TTC549 (cell line): ENCODE results near the gene RABEPK.
"Not testable (repeated sequence)": the region's sequence is repeated elsewhere in the genome, so short reads cannot be mapped to it uniquely, and the experiment has no call there.

ENCODE experiments used
- FAIRE-seq: peaks from 2 replicates; lab custom pipeline; 2012; peaks lifted over from hg19 to GRCh38; lab: Jason Lieb, UNC

The RABEPK gene, protein sequence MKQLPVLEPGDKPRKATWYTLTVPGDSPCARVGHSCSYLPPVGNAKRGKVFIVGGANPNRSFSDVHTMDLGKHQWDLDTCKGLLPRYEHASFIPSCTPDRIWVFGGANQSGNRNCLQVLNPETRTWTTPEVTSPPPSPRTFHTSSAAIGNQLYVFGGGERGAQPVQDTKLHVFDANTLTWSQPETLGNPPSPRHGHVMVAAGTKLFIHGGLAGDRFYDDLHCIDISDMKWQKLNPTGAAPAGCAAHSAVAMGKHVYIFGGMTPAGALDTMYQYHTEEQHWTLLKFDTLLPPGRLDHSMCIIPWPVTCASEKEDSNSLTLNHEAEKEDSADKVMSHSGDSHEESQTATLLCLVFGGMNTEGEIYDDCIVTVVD

DNA sequence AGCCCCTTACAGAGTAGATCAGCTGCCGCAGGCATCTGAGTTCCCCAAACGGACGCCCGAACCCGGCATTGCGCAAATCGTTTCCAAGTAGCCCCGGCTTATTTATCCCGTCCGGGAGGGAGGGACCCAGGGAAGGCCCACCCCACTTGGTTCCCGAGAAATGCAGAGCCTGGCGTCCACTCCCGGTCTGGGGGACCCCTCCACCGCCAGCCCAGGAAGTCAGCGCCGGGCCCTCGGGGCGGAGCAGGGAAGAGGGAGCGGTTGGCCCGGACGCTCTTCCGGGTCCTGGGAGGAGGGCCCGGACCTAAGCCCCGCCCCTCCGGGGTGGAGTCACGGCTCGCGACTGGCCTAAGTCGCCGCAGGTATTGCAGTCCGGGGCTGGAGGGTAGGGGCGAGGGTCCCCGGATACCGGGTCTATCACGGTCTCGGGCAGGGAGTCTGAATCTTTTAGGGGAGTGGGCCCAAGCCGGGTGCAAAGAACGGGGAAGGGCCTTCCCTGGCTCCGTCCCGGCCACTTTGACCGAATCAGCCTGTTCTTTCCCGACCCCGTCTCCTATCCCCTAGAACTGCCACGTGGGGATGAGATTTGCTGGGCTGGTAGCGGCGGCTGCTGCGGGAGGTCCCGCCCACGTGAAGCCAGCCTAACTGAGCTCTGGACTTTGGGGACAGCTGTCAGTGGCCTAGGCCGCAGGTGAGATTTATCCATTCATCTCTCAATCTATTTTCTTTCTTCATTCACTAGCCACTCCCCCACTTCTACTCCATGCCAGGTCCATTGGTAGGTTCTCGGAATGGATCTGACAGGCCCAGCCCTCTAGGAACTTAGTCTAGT is at the start of gene RABEPK:
Gene RABEPK (plus strand): TSS at position 327 of the 832 bp plus-strand sequence. CDS start 2,472 bp downstream, outside the sequence.
- no peak for FAIRE-seq

DNA sequence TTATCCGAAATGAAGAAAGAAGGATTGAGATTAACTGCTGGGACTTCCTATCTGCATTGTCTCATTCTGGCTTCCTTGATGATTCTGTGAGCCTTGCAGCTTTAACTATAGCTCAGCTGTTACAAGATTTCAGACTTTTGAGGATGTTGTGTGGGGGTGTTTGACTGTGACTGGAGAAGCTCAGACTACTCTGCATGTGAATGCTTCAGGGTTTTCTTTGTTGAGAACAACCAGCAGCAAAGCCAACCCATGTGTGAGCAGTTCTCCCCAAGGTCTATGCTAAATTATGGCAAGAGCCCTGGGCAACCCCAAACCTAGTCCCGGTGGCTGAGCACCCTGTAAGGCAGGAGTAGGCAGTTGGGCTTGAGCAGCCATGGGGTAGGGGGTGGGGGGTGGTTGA is 48.6 kb upstream of the RABEPK start:
- no peak for FAIRE-seq

DNA sequence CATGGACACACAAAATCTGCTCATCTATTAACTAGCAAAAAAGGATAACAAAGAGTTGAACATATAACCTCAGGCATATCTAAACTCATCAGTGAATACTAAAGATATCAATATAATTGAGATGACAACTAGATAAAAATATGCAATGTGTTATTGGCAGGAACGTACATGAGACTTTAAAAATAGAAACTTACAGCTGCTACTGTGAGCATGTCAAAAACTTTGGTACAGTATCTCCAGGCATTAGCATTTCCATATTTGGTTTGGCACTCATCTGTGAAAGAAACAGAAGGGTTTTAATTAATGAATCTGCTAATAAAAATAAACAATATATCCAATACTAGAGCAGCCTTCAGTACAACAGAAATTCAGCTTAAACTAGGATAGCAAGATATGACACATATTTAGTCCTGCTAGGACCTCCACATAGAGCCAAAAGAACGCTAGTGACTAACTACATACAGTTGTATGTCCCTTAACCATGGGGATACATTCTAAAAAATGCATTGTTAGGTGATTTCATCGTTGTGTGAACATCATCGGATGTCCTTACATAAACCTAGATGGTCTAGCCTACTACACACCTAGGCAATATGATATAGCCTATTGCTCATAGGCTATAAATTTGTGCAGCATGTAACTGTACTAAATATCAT is 46.5 kb upstream of the RABEPK start:
- no peak for FAIRE-seq

DNA sequence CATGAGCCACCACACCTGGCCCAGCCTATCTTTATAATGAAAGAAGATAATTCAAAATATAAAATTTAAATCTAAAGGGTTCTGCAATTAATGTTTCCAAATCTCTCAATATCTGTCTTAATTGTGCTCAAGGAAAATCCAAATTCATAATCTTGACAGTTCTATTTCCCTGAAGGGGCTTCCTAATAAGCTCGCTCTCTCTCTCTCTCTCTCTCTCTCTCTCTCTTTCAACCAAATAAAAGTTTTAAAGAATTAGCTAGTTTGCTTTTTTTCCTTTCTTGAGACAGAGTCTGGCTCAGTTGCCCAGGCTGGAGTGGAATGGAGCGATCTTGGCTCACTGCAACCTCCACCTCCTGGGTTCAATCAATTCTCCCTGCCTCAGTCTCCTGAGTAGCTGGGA is 43.8 kb upstream of the RABEPK start:
- no peak for FAIRE-seq

DNA sequence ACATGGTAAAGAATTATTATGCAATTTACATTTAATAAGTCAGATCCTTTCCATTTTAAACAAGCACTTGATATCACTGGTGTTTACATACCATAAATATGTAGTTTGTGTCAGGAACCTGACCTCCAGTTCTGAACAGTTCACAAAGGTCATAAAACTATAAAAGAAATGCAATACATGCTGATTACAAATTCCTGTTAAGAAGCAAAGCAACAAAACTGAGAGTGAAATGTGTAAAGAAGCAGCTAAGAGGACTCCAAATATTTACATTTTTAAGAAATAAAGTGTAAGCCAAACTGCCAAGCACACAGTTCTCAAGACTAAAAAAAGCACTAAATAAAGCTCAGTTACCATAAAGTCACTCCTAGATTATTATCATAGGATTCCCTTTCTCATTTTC is 39.6 kb upstream of the RABEPK start:
- FAIRE-seq, result no peak

DNA sequence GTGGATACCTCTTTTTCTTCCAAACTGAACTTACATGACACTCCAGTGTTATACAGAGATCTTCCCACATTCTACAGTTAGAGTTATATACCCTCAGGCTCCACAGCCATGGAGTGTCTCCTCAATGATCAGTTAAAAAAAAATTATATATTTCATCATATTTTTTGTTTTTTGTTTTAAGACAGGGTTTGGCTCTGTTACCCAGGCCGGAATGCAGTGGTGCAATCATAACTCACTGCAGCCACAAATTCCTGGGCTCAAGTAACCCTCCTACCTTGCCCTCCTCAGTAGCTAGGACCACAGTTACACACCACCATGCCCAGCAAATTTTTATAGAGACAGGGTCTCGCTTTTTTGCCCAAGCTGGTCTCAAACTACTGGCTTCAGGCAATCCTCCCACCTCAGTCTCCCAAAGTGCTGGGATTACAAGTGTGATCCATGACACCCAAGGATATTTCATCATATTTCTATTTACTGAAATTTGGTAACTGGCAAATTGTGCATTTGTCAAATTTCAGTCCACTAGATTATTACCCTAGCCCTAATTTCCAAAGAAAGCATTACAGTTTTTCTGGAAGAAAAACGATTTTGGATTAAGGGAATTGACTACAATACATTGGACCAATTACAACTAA is 38.9 kb upstream of the RABEPK start:
- no peak for FAIRE-seq

DNA sequence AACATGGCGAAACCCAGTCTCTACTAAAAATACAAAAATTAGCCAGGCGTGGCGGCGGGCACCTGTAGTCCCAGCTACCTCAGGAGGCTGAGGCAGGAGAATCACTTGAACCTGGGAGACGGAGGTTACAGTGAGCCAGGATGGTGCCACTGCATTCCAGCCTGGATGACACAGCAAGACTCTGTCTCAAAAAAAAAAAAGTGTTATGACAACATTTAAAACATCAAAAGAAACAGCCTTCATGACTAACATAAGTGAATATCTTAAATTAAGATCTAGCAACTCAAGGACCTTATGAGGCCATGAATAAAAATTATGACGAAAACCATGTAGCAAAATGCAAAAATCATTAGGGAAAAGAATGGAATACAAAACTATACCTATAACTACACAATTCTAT is 37.5 kb upstream of the RABEPK start:
- not testable (repeated sequence) for FAIRE-seq

DNA sequence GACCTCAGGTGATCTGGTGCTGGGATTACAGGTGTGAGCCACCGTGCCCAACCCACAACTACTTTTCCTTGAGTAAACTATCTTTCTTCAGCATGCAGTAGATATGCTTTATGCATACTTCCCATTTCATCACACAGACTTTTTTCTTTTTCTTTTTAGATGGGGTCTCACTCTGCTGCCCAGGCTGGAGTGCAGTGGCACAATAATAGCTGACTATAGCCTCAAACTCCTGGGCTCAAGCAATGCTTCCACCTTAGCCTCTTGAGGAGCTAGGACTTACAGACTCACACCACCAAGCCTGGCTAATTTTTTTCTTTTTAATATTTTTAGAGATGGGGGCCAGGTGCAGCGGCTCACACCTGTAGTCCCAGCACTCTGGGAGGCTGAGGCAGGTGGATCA is 33.6 kb upstream of the RABEPK start:
- FAIRE-seq, result no peak

DNA sequence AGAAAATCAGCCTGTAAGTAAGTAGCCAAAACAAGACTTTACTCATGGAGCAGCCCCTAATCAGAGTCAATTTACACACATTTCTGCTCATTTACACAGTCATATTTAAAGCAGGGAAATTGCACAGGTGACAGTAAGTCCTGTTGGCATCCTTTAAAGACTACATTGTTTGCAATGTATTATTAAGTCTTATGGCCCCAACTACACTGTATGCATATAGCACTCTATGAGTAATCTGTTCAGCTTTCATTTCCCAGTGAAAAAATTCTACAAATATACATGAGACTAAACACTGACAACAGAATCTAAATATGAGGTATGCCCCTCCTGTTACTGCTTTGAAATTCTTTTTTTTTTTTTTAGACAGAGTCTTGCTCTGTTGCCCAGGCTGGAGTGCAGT is 30.4 kb upstream of the RABEPK start:
- FAIRE-seq, result no peak

DNA sequence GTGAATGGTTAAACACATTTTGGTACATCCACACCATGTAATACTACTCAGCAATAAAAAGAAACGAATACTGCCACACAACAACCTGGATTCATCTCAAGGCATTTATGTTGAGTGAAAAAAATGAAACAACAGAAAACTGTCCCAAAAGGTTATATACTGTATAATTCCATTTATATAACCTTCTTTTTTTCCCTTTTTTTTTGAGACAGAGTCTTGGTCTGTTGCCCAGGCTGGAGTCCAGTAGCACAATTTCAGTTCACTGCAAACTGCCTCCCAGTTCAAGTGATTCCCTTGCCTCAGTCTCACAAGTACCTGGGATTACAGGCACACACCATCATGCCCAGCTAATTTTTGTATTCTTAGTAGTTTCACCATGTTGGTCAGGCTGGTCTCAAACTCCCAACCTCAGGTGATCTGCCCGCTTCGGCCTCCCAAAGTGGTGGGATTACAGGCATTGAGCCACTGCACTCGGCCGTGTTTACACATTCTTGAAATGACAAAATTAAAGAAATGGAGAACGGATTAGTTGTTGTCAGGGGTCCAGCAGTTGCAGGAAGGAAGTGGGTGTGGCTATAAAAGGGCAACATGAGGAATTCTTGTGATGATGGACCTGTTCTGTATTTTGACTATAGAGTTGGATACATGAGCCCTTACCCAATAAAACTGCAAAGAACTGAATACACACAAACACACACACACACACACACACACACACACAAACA is 28.1 kb upstream of the RABEPK start:
- no peak for FAIRE-seq

DNA sequence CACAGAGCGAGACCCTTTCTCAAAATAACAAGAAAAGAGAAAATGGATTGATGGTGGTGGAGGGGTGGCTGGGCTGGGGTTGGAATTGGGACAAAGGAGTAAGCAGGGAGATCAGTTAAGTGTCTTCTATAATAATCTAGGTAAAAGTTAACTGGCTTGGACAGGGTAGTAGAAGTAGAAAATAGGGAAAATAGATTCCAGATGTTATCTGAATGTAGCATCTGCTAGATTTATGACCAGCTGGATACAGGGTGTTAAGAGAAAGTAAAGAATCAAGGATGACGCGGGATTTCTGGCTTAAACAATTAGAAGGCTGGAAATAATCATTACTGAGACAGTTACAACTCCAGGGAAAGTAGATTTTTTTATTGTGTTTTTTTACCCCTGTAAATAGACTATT is 23.7 kb upstream of the RABEPK start:
- no peak for FAIRE-seq

DNA sequence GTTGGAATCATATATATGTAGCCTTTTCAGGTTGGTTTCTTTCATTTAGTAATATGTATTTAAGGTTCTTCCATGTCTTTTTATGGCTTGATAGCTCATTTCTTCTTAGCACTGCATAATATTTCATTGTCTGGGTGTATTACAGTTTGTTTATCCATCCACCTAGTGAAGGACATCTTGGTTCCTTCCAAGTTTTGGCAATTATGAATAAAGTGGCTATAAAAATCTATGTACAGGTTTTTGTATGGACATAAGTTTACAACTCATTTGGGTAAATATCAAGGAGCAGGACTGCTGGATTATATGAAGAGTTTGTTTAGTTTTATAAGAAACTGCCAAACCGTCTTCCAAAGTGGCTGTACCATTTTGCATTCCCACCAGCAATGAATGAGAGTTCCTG is 22.5 kb upstream of the RABEPK start:
- no peak for FAIRE-seq

DNA sequence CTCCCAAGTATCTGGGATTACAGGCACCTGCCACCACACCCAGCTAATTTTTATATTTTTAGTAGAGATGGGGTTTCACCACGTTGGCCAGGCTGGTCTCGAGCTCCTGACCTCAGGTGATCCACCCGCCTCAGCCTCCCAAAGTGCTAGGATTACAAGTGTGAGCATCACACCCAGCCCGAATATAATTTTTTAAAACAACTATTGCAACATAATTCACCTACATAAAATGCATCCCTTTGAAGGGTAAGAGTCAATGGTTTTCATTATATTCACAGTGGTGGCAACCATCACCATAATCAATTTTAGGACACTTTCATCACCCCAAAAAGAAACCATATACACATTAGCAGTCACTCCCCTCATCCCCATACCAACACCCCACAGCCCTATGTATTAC is 20.6 kb upstream of the RABEPK start:
- FAIRE-seq, result not testable (repeated sequence)

DNA sequence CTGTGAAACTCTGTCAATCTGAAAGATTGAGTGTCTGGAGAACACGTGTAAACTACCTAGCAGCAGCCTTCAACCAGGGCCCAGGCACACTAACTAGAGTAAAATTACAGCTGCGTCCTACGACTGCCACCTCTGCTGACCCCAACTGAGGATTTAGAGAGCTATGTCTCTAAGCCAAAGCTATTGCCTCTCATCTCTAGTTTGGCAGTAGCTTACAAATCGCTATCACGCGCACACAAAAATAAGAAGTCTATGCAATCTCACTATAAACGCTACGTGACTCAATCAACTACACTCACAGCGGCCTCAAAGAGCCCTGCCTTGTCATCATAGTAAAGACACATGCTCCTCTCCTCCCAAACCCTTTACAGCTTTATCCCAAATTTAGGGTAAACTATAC is 19.5 kb upstream of the RABEPK start:
- no peak for FAIRE-seq

DNA sequence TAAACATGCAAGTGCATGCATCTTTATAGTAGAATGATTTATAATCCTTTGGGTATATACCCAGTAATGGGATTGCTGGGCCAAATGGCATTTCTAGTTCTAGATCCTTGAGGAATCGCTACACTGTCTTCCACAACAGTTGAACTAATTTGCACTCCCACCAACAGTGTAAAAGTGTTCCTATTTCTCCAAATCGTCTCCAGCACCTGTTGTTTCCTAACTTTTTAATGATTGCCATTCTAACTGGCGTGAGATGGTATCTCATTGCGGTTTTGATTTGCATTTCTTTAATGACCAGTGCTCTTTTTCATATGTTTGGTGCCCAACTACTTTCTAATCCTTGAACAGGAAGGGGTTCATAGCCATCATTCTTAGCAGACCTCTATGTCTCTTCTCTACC is 18.6 kb upstream of the RABEPK start:
- not testable (repeated sequence) for FAIRE-seq

DNA sequence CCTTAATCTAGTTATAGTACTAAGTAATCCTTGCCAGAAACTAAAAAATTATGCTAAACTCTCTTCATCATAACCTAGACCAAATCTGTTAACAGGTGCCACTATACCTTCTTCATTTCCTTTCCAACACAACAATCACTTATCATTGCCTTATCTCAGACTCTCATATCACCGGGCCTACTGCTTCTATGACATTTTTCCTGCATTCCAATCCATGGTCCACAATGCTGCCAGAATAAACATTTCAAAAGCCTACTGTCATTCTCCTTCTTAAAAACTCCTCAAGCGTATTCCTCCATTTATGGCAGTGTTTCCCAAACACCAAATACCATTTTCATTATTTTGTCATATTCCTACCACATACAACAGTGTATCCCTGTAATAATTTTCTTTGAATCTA is 17.3 kb upstream of the RABEPK start:
- no peak for FAIRE-seq

DNA sequence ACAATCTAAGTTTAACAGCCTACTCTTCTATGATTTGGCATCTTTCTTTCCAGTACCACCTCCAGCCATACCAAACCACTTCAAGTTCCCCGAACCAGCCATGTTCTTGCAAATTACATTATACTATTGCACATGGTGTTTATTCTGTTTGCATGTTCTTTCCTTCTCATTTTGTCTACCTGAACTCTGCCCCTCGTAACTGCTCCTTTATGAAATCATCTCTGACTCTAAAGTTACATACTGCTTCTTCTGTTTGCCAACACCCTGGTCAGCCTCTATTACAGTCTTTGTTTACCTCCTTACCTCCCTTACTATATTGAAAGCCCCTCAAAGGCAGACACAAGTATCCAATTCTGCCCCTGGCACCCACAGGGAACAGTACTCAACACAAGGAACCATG is 16.8 kb upstream of the RABEPK start:
- FAIRE-seq, result no peak

DNA sequence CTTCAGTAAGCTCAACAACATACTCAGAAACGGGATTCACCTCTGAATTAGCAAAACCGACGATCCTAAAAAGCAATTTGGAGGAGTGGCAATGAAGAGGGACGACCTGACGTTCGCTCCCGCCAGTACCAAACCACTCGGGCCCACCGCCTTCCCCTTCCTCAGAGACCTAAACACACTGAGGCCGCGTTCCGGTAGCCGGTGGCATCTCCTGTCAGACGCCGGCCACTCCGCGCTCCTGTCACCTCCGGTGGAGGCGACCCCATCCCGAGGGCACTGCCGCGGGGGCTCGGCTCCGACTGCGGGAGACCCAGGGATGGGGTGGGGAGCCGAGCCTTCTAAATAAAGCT is 11.4 kb upstream of the RABEPK start:
- FAIRE-seq, result no peak

DNA sequence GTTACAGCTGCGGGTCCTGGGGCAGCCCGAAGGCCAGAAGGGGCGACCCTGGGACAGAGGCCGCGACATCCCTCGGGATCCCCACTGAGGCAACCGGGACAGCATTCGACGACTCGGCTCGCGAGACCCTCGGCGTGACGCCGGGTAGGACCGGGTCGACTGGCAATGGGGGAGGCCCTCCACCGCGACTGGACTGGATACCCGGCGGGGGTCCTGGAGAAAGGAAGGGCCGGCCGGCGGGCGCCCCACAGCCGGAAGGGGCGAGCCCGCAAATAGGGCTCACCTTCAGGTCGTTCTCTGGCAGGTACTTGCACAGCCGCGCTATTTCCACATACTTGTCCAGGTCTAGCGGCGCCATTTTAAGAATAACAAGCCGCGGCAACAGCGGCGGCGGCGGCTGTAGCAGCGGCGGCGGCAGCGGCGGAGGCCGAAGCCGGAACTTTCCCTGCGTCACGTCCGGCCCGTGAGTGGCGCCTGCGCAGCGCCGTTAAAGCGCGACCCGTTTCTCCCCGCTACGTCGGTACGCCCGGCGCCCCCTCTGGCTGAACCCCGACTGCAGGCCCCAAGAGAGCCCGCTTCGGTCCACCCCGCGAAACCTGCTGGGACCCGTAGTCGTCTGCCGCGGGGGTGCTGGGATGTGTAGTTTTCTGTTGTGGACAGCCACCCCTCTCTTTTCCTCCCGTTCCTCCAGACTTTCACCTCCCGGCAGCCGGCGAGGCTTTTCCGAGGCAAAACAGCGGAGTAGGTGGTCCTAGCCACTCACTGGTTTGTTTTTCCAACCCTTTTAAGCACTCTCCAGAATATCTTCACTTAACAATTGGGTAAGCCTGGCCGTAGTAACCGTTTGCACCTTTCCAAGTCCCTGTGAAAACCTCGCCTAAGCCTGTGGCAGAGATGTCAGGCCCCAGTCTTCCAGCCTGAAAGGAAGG is 10.7 kb upstream of the RABEPK start, which contains the start of gene PPP6C:
Gene PPP6C (minus strand): TSS at position 443 of the 929 bp plus-strand sequence. CDS start 85 bp downstream, at position 358.
- no peak for FAIRE-seq

DNA sequence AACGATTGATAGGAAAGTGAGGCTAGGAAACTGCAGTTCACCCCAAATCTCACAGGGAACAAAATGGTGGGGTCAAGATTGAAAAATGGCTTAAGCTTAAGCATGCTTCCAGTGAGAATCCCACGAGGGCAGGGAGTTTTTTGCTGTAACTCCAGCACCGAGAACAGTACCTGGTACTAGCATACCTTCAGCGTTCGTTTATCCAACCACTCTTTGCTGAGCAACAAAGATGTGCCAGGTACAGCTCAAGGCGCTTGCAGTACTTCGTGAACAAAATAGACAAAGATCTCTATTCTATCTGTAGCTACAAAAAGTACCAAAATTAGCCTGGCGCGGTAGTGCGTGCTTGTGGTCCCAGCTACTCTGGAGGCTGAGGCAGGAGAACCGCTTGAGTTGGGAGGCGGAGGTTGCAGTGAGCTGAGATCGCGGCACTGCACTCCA is 10.0 kb upstream of the RABEPK start:
- no peak for FAIRE-seq

DNA sequence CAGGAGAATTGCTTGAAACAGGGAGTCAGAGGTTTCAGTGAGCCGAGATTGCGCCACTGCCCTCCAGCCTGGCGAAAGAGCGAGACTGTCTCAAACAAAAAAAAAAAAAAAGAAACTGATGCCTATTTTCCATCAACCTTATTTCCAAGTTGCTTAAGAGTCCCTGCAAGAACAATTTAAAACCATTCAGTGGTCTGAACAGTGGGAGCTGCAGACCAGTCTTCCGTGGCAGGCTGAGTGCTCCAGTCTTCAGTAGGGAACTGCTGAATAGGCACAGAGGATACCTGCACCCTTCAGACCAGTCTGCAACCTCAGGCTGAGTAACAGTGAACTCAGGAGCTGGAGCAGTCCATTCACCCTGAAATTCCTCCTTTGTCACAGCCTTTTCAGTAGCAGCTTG is 5.9 kb upstream of the RABEPK start:
- FAIRE-seq, result not testable (repeated sequence)
